NK-92 (cell line): ENCODE data around the gene CNTFR.

Source experiments
- DNase-seq: peaks from one replicate; lab custom pipeline; 2025; ENCODE audit not compliant: unreplicated experiment; lab: John Stamatoyannopoulos, UW

CNTFR gene

GRCh38 chr9:34526026-34526425 lies 63.5 kb downstream of the CNTFR start:
- no peak for DNase-seq

GRCh38 chr9:34524349-34524748 lies 65.2 kb downstream of the CNTFR start:
- no peak for DNase-seq

- DNase-seq = no peak
Measured at GRCh38 chr9:34522971-34523797, 66.3 kb downstream of the CNTFR start, which contains the start of gene ENHO. Gene ENHO, minus strand, starts transcription at chr9:34522990. Its CDS starts 1,295 bp downstream, at chr9:34521695.

GRCh38 chr9:34522091-34522887 lies 67.2 kb downstream of the CNTFR start:
- DNase-seq = no peak

GRCh38 chr9:34521406-34522045 lies 68.0 kb downstream of the CNTFR start:
- no peak for DNase-seq

- no peak for DNase-seq
Measured at GRCh38 chr9:34520505-34521385, 68.8 kb downstream of the CNTFR start.

GRCh38 chr9:34520096-34520495 lies 69.4 kb downstream of the CNTFR start:
- DNase-seq = no peak

- no peak for DNase-seq
Measured at GRCh38 chr9:34519321-34520020, 70.1 kb downstream of the CNTFR start.

GRCh38 chr9:34518896-34519295 lies 70.6 kb downstream of the CNTFR start:
- DNase-seq = no peak

- no peak for DNase-seq
Measured at GRCh38 chr9:34518110-34518616, 71.4 kb downstream of the CNTFR start.

GRCh38 chr9:34517185-34517584 lies 72.3 kb downstream of the CNTFR start:
- DNase-seq = no peak

- no peak for DNase-seq
Measured at GRCh38 chr9:34515959-34516358, 73.6 kb downstream of the CNTFR start.

- DNase-seq = no peak
Measured at GRCh38 chr9:34514816-34515215, 74.7 kb downstream of the CNTFR start.

GRCh38 chr9:34514401-34514800 lies 75.1 kb downstream of the CNTFR start:
- DNase-seq = no peak

- no peak for DNase-seq
Measured at GRCh38 chr9:34513567-34514214, 75.8 kb downstream of the CNTFR start.

- no peak for DNase-seq
Measured at GRCh38 chr9:34512131-34513078, 77.1 kb downstream of the CNTFR start.

- DNase-seq = no peak
Measured at GRCh38 chr9:34510497-34511468, 78.7 kb downstream of the CNTFR start.
